HFFc6 (cell line): ENCODE measurements around the gene PACRG. TPM values are rescaled to one million over a fixed set of nuclear protein-coding genes. Genes with fewer than 3 reads are reported as not detected.

Experiments used
- DNase-seq: peaks from one replicate; pipeline ENCODE4 v3.0.0-alpha.2; 2018
- H3K27ac Mint-ChIP-seq: 2 replicates; pipeline ENCODE4 v1.8.0; 2020; ENCODE audit warnings: mild to moderate bottlenecking, mixed read lengths
- H3K27me3 Mint-ChIP-seq: 2 replicates; pipeline ENCODE4 v1.8.0; 2021; ENCODE audit warnings: mild to moderate bottlenecking, moderate library complexity, mixed read lengths; ENCODE audit not compliant: insufficient read depth
- H3K36me3 Mint-ChIP-seq: 2 replicates; pipeline ENCODE4 v1.8.0; 2021; ENCODE audit warnings: low read depth, mixed read lengths
- H3K4me1 Mint-ChIP-seq: 2 replicates; pipeline ENCODE4 v1.8.0; 2020; ENCODE audit warnings: low read depth, mixed read lengths
- H3K4me3 Mint-ChIP-seq: 2 replicates; pipeline ENCODE4 v1.8.0; 2020; ENCODE audit warnings: mild to moderate bottlenecking, moderate library complexity, mixed read lengths
- H3K9me3 Mint-ChIP-seq: 2 replicates; pipeline ENCODE4 v1.8.0; 2020; ENCODE audit warnings: mild to moderate bottlenecking, mixed read lengths
- total RNA-seq, 6 experiments: library from RNA; stranded (reverse); fragmentation: NEBNext Ultra II Directional; extraction: Animal tissue kit (Norgen Biotek cat#: 25700); gene quantifications; 2 replicates in 1 of 6; 3 replicates in 5 of 6; pipeline ENCODE4 v1.2.3, GENCODE V29; 2021
- TF ChIP-seq, protein P1 (sequence below): fragments of 200-600 bp; sonication (generic); IDR thresholded peaks from 2 replicates; pipeline ENCODE4 v1.5.0; 2021; ENCODE audit warnings: antibody characterized with exemption, mild to moderate bottlenecking

Gene PACRG
- total RNA-seq, 6 experiments from 2014 or later = not detected

DNA sequence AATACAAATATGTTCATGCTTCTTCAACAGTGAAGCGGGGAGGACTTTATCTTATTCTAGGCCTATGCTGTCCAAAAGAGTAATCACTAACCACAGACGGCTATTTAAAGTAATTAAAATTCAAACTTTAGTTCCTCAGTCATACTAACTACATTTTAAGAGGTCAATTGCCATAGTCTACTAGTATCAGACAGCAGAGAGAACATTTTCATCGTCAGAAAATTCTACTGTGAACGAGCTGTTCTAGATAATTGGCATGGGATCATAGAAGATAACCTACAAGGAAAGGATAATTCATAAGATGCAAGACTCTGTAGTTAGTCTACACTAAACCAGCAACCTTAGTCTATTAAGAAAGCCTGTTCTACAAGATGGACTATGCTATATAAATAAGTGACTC is 44.6 kb upstream of the PACRG start:
- TF ChIP-seq, protein P1, sequence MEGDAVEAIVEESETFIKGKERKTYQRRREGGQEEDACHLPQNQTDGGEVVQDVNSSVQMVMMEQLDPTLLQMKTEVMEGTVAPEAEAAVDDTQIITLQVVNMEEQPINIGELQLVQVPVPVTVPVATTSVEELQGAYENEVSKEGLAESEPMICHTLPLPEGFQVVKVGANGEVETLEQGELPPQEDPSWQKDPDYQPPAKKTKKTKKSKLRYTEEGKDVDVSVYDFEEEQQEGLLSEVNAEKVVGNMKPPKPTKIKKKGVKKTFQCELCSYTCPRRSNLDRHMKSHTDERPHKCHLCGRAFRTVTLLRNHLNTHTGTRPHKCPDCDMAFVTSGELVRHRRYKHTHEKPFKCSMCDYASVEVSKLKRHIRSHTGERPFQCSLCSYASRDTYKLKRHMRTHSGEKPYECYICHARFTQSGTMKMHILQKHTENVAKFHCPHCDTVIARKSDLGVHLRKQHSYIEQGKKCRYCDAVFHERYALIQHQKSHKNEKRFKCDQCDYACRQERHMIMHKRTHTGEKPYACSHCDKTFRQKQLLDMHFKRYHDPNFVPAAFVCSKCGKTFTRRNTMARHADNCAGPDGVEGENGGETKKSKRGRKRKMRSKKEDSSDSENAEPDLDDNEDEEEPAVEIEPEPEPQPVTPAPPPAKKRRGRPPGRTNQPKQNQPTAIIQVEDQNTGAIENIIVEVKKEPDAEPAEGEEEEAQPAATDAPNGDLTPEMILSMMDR = no peak
- H3K27me3 Mint-ChIP-seq = peaks cover 4% of the 10 kb centered on the region; the same call in 1 of the 2 replicates
- H3K9me3 Mint-ChIP-seq = peaks cover 26% of the 10 kb centered on the region
- H3K4me3 Mint-ChIP-seq = no peak overlapping the region
- no peaks in the 10 kb centered on the region for H3K4me1 Mint-ChIP-seq
- H3K27ac Mint-ChIP-seq = no peak overlapping the region
- DNase-seq = no peak
- H3K36me3 Mint-ChIP-seq = no peaks in the 10 kb centered on the region

DNA sequence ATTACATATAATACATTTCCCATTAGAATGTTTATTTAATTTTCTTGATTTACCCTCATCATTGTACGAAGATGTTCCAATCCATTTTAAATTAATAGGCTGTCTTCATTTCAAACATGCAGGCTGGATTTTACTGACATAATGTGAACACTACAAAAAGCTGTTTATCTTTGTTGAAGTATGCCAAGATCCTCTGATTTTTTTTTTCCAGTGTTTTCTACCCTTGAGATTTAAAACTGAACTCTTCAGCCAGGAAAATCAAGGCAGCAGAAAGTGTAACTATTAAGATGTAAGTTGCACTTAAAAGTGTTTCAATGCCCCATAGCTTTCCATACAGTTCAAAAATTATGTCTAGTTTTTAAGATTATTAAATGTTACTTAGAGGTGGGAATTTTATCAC is 43.7 kb upstream of the PACRG start:
- H3K4me3 Mint-ChIP-seq = no peak overlapping the region
- no peaks in the 10 kb centered on the region for H3K36me3 Mint-ChIP-seq
- TF ChIP-seq, protein P1 = no peak
- no peaks in the 10 kb centered on the region for H3K4me1 Mint-ChIP-seq
- no peak for DNase-seq
- H3K27ac Mint-ChIP-seq = no peak overlapping the region
- peaks cover 36% of the 10 kb centered on the region for H3K9me3 Mint-ChIP-seq
- H3K27me3 Mint-ChIP-seq = peaks cover 4% of the 10 kb centered on the region; the same call in 1 of the 2 replicates

DNA sequence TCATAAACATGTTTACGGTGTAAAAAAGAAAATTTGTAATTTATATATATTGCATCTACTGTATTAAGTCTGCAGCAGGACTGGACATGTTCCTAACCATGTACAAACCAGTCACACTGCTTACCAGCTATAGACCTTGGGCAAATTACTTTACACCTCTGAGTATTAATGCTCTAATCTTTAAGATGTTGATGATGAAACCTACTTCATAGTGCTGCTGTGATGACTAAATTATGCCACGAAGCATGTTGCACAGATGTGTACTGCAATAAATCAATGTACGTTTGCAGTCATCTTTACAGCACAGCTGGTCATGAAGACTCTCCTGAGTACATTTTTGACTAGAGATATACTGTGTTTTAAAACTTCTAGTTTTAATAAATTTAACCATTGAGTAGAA is 42.8 kb upstream of the PACRG start:
- Mint-ChIP-seq H3K27ac (no peak overlapping the region), H3K4me3 (no peak overlapping the region), H3K4me1 (no peaks in the 10 kb centered on the region), H3K9me3 (peaks cover 30% of the 10 kb centered on the region), H3K36me3 (no peaks in the 10 kb centered on the region), H3K27me3 (peaks cover 4% of the 10 kb centered on the region; the same call in 1 of the 2 replicates)
- TF ChIP-seq, protein P1 = no peak
- no peak for DNase-seq

DNA sequence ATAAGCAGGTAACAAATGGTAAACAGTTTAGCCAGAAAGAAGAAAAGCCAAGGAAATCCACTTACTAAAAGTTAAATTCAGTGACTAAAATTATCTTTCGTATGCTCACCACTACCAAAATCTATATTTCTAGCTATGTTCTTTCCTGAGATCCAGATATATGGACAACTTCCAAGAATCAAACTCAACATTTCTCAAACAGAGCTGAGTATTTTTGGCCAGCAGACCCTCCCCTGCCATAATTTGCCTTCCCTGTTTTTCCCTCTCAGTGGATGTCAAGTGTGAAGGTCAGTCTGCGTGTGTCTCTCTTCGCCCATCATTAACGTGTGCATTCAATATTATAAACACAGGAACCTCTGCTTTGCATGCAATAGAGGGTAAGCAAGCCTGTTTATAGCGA is 42.2 kb upstream of the PACRG start:
- Mint-ChIP-seq H3K27ac (no peak overlapping the region), H3K9me3 (peaks cover 31% of the 10 kb centered on the region), H3K4me1 (no peaks in the 10 kb centered on the region), H3K27me3 (peaks cover 4% of the 10 kb centered on the region; the same call in 1 of the 2 replicates), H3K4me3 (no peak overlapping the region), H3K36me3 (no peaks in the 10 kb centered on the region)
- no peak for DNase-seq
- TF ChIP-seq, protein P1 = no peak

DNA sequence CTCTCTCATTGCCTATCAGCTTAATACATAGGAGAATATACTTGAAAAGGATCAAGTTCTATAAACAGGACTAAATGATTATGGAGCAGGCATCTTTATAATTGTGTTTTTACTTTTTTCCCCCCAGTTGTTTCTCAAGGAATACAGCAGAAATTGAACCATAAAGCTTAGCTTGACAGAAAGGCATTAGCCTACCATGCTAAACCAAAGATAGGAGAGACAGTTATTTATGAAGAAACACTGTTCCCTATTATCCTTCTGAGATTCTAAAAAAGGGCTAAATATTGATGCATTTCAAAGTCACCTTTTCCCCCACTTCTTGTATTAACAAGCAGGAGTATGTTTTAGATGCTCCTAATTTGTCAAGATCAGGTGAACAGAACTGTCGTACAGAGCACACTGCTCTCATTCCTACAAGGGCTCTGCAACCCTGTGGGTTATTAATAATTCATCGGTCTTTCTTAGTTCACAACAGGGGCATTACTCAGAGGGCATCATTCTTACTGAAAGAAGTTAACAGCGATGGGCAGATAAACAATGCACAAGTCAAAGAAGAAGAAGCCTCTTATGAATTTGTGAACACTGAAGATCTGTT is 38.9 kb upstream of the PACRG start:
- Mint-ChIP-seq H3K27ac (no peak overlapping the region), H3K4me1 (no peaks in the 10 kb centered on the region), H3K36me3 (no peaks in the 10 kb centered on the region), H3K4me3 (no peak overlapping the region), H3K9me3 (peaks cover 50% of the 10 kb centered on the region), H3K27me3 (no peaks in the 10 kb centered on the region)
- DNase-seq = no peak
- TF ChIP-seq, protein P1 = no peak

DNA sequence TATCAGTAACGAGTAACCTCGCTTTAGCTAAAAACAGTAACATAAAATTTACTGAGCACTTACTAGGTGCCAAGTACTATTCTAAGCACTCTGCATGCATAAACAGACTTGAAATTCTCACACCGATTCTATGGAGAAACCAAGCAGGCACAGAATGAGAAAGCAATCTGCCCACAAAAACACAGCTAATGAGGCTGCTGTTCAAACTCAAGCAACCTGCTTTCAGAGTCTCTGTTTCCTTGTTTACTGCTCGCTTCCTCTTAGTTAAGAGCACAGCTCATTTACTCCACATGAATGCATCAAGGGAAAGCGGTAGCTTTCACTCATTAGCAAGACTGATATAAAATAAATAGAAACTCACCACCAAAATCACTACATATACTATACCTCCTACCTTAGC is 37.6 kb upstream of the PACRG start:
- Mint-ChIP-seq H3K27ac (no peak overlapping the region), H3K36me3 (no peaks in the 10 kb centered on the region), H3K27me3 (no peaks in the 10 kb centered on the region), H3K4me3 (no peak overlapping the region), H3K9me3 (peaks cover 46% of the 10 kb centered on the region), H3K4me1 (no peaks in the 10 kb centered on the region)
- TF ChIP-seq, protein P1 = no peak
- no peak for DNase-seq
